Measurements from ENCODE around the gene NFASC.

The NFASC gene

GRCh38 chr1:205057808-205058575 is 187.3 kb downstream of the NFASC start:
- Mint-ChIP-seq H3K4me1 (ENCODE audit: low read depth) (no peaks in the 10 kb centered on the region), H3K27ac (no peak overlapping the region), H3K27me3 (no peaks in the 10 kb centered on the region), H3K9me3 (no peaks in the 10 kb centered on the region), H3K36me3 (ENCODE audit: low read depth) (no peaks in the 10 kb centered on the region), H3K4me3 (no peak overlapping the region)

- Mint-ChIP-seq H3K27me3 (no peaks in the 10 kb centered on the region), H3K9me3 (no peaks in the 10 kb centered on the region), H3K4me1 (ENCODE audit: low read depth) (no peaks in the 10 kb centered on the region), H3K27ac (no peak overlapping the region), H3K4me3 (no peak overlapping the region), H3K36me3 (ENCODE audit: low read depth) (no peaks in the 10 kb centered on the region)
Measured at GRCh38 chr1:205058853-205059252, 188.2 kb downstream of the NFASC start.

GRCh38 chr1:205059660-205060059 is 189.0 kb downstream of the NFASC start:
- Mint-ChIP-seq H3K4me3 (no peak overlapping the region), H3K4me1 (ENCODE audit: low read depth) (no peaks in the 10 kb centered on the region), H3K27ac (no peak overlapping the region), H3K36me3 (ENCODE audit: low read depth) (no peaks in the 10 kb centered on the region), H3K9me3 (no peaks in the 10 kb centered on the region), H3K27me3 (no peaks in the 10 kb centered on the region)

- Mint-ChIP-seq H3K4me3 (no peak overlapping the region), H3K9me3 (no peaks in the 10 kb centered on the region), H3K27me3 (no peaks in the 10 kb centered on the region), H3K36me3 (ENCODE audit: low read depth) (no peaks in the 10 kb centered on the region), H3K4me1 (ENCODE audit: low read depth) (no peaks in the 10 kb centered on the region), H3K27ac (no peak overlapping the region)
Measured at GRCh38 chr1:205060746-205061145, 190.1 kb downstream of the NFASC start.

GRCh38 chr1:205061227-205061626 is 190.6 kb downstream of the NFASC start:
- Mint-ChIP-seq H3K9me3 (no peaks in the 10 kb centered on the region), H3K36me3 (ENCODE audit: low read depth) (no peaks in the 10 kb centered on the region), H3K4me3 (no peak overlapping the region), H3K27me3 (no peaks in the 10 kb centered on the region), H3K4me1 (ENCODE audit: low read depth) (no peaks in the 10 kb centered on the region), H3K27ac (no peak overlapping the region)

- H3K9me3 Mint-ChIP-seq: no peaks in the 10 kb centered on the region
- no peaks in the 10 kb centered on the region for H3K4me1 Mint-ChIP-seq (ENCODE audit: low read depth)
- no peaks in the 10 kb centered on the region for H3K36me3 Mint-ChIP-seq (ENCODE audit: low read depth)
- H3K27ac Mint-ChIP-seq: no peak overlapping the region
- H3K27me3 Mint-ChIP-seq: no peaks in the 10 kb centered on the region
- no peak overlapping the region for H3K4me3 Mint-ChIP-seq
Measured at GRCh38 chr1:205061665-205062069, 191.0 kb downstream of the NFASC start.

- Mint-ChIP-seq H3K4me3 (no peak overlapping the region), H3K27ac (no peak overlapping the region), H3K36me3 (ENCODE audit: low read depth) (no peaks in the 10 kb centered on the region)
Measured at GRCh38 chr1:205062319-205062718, 191.7 kb downstream of the NFASC start.

GRCh38 chr1:205062895-205063294 is 192.2 kb downstream of the NFASC start:
- H3K36me3 Mint-ChIP-seq (ENCODE audit: low read depth): no peaks in the 10 kb centered on the region
- H3K4me1 Mint-ChIP-seq (ENCODE audit: low read depth): no peaks in the 10 kb centered on the region
- no peak overlapping the region for H3K27ac Mint-ChIP-seq
- H3K4me3 Mint-ChIP-seq: no peak overlapping the region
- no peaks in the 10 kb centered on the region for H3K27me3 Mint-ChIP-seq
- no peaks in the 10 kb centered on the region for H3K9me3 Mint-ChIP-seq

More at GRCh38 chr1:205062319-205062718, 191.7 kb downstream of the NFASC start:
- no peaks in the 10 kb centered on the region for H3K9me3 Mint-ChIP-seq
- H3K27me3 Mint-ChIP-seq: no peaks in the 10 kb centered on the region
- no peaks in the 10 kb centered on the region for H3K4me1 Mint-ChIP-seq (ENCODE audit: low read depth)

GRCh38 chr1:205064301-205064700 is 193.6 kb downstream of the NFASC start:
- Mint-ChIP-seq H3K27ac (no peak overlapping the region), H3K36me3 (ENCODE audit: low read depth) (no peaks in the 10 kb centered on the region), H3K4me1 (ENCODE audit: low read depth) (no peaks in the 10 kb centered on the region), H3K4me3 (no peak overlapping the region), H3K27me3 (no peaks in the 10 kb centered on the region), H3K9me3 (no peaks in the 10 kb centered on the region)

GRCh38 chr1:205064741-205065316 is 194.2 kb downstream of the NFASC start:
- no peaks in the 10 kb centered on the region for H3K27me3 Mint-ChIP-seq
- no peak overlapping the region for H3K27ac Mint-ChIP-seq

GRCh38 chr1:205065666-205066065 is 195.0 kb downstream of the NFASC start:
- no peaks in the 10 kb centered on the region for H3K4me1 Mint-ChIP-seq (ENCODE audit: low read depth)
- no peaks in the 10 kb centered on the region for H3K27me3 Mint-ChIP-seq
- no peaks in the 10 kb centered on the region for H3K36me3 Mint-ChIP-seq (ENCODE audit: low read depth)
- H3K9me3 Mint-ChIP-seq: no peaks in the 10 kb centered on the region
- no peak overlapping the region for H3K4me3 Mint-ChIP-seq
- no peak overlapping the region for H3K27ac Mint-ChIP-seq

More at GRCh38 chr1:205064741-205065316, 194.2 kb downstream of the NFASC start:
- H3K4me1 Mint-ChIP-seq (ENCODE audit: low read depth): no peaks in the 10 kb centered on the region
- no peak overlapping the region for H3K4me3 Mint-ChIP-seq
- H3K9me3 Mint-ChIP-seq: no peaks in the 10 kb centered on the region
- no peaks in the 10 kb centered on the region for H3K36me3 Mint-ChIP-seq (ENCODE audit: low read depth)

- Mint-ChIP-seq H3K27me3 (no peaks in the 10 kb centered on the region), H3K9me3 (no peaks in the 10 kb centered on the region), H3K27ac (no peak overlapping the region), H3K4me3 (no peak overlapping the region), H3K36me3 (ENCODE audit: low read depth) (no peaks in the 10 kb centered on the region), H3K4me1 (ENCODE audit: low read depth) (no peaks in the 10 kb centered on the region)
Measured at GRCh38 chr1:205066141-205066818, 195.6 kb downstream of the NFASC start.

GRCh38 chr1:205067031-205067430 is 196.4 kb downstream of the NFASC start:
- no peak overlapping the region for H3K27ac Mint-ChIP-seq
- H3K4me3 Mint-ChIP-seq: no peak overlapping the region
- H3K27me3 Mint-ChIP-seq: no peaks in the 10 kb centered on the region
- H3K9me3 Mint-ChIP-seq: no peaks in the 10 kb centered on the region
- H3K4me1 Mint-ChIP-seq (ENCODE audit: low read depth): no peaks in the 10 kb centered on the region
- H3K36me3 Mint-ChIP-seq (ENCODE audit: low read depth): no peaks in the 10 kb centered on the region

GRCh38 chr1:205068001-205068400 is 197.3 kb downstream of the NFASC start:
- no peak overlapping the region for H3K4me3 Mint-ChIP-seq
- no peaks in the 10 kb centered on the region for H3K27me3 Mint-ChIP-seq
- no peak overlapping the region for H3K27ac Mint-ChIP-seq
- no peaks in the 10 kb centered on the region for H3K9me3 Mint-ChIP-seq
- no peaks in the 10 kb centered on the region for H3K36me3 Mint-ChIP-seq (ENCODE audit: low read depth)
- H3K4me1 Mint-ChIP-seq (ENCODE audit: low read depth): no peaks in the 10 kb centered on the region

GRCh38 chr1:205068457-205069040 is 197.9 kb downstream of the NFASC start:
- Mint-ChIP-seq H3K27me3 (no peaks in the 10 kb centered on the region), H3K27ac (no peak overlapping the region), H3K4me1 (ENCODE audit: low read depth) (no peaks in the 10 kb centered on the region), H3K36me3 (ENCODE audit: low read depth) (no peaks in the 10 kb centered on the region), H3K4me3 (no peak overlapping the region), H3K9me3 (no peaks in the 10 kb centered on the region)
